Sigmoid colon (tissue), 7 donors: ENCODE data around the gene GGCT. TPM values are rescaled to one million over a fixed set of nuclear protein-coding genes. Genes with fewer than 3 reads are reported as not detected.

Source experiments
- DNase-seq: peaks from one replicate; pipeline ENCODE4 v3.0.0-alpha.2; 2019
- H3K27ac ChIP-seq, 4 donors: fragments of 200-600 bp; sonication (generic); one replicate each; pipeline ENCODE4 v1.5.1; 2016 to 2019; ENCODE audit warnings: mild to moderate bottlenecking in 1 of 4
- H3K27me3 ChIP-seq, 3 donors: fragments of 200-600 bp; sonication (generic); one replicate each; pipeline ENCODE4 v1.5.1; 2019; ENCODE audit warnings: mild to moderate bottlenecking in 1 of 3
- H3K36me3 ChIP-seq, 4 donors: fragments of 200-600 bp; sonication (generic); one replicate each; pipeline ENCODE4 v1.5.1; 2016 to 2019
- H3K4me1 ChIP-seq, 4 donors: fragments of 200-600 bp; sonication (generic); one replicate each; pipeline ENCODE4 v1.5.1; 2017 to 2019
- H3K4me3 ChIP-seq, 4 donors: fragments of 200-600 bp; sonication (generic); one replicate each; pipeline ENCODE4 v1.5.1; 2017 to 2019; ENCODE audit warnings: mild to moderate bottlenecking in 2 of 4, moderate library complexity in 1 of 4
- H3K9me3 ChIP-seq, 4 donors: fragments of 200-600 bp in 3 of 4; sonication (generic) in 3 of 4; one replicate each; pipeline versions ENCODE4 v1.5.1 to v1.6.1; 2013 to 2019
- CTCF ChIP-seq, 4 experiments: fragments of 450-650 bp in 3 of 4; fragments of 200-600 bp in 1 of 4; IDR thresholded peaks; one replicate each; pipeline ENCODE4 v1.5.1; 2016 to 2019; ENCODE audit warnings: antibody characterized with exemption in 4 of 4, mild to moderate bottlenecking in 3 of 4, moderate library complexity in 2 of 4
- EP300 ChIP-seq, 4 donors: sonication (generic); formaldehyde crosslinking; IDR thresholded peaks; one replicate each; pipeline ENCODE4 v1.6.1; 2017; ENCODE audit warnings: antibody characterized with exemption in 4 of 4
- POLR2A ChIP-seq, 2 donors: fragments of 450-650 bp; IDR thresholded peaks; one replicate each; pipeline ENCODE4 v1.6.1; 2016; ENCODE audit warnings: antibody characterized with exemption in 2 of 2, mild to moderate bottlenecking in 2 of 2, moderate library complexity in 2 of 2
- POLR2AphosphoS5 ChIP-seq, 4 donors: sonication (generic); formaldehyde crosslinking; IDR thresholded peaks; one replicate each; pipeline ENCODE4 v1.6.1; 2017; ENCODE audit warnings: antibody characterized with exemption in 4 of 4
- WGBS, 2 donors: extraction: QIAGEN DNeasy Blood & Tissue Kit; methylation state at CpG; one replicate each; pipeline ENCODE4 v1.1.7; 2013; 5-methylcytosine and 5-hydroxymethylcytosine counted together
- intact Hi-C: fragments of 100-400 bp; cut with DNase I; formaldehyde crosslinking; loops from one replicate; pipeline ENCODE4 v1.15.1; 2023
- polyA plus RNA-seq, 3 donors: library from polyadenylated mRNA; stranded (reverse); fragments of 200-250 nt; gene quantifications; one replicate each; pipeline ENCODE4 v1.2.3, GENCODE V29; 2013
- total RNA-seq, 4 donors: library from RNA; depleted of rRNA; stranded (reverse); fragments of >200 nt; gene quantifications; one replicate each; pipeline ENCODE4 v1.1.0, GENCODE V29; 2016
- donor health status: healthy with polysubstance abuse.
- donor health status: Bipolar disorder and iron deficiency.
- donor health status: healthy.

GGCT gene
- total and polyA plus RNA-seq, 7 donors, result 18.8 to 97.3 (median 40.9) TPM

DNA sequence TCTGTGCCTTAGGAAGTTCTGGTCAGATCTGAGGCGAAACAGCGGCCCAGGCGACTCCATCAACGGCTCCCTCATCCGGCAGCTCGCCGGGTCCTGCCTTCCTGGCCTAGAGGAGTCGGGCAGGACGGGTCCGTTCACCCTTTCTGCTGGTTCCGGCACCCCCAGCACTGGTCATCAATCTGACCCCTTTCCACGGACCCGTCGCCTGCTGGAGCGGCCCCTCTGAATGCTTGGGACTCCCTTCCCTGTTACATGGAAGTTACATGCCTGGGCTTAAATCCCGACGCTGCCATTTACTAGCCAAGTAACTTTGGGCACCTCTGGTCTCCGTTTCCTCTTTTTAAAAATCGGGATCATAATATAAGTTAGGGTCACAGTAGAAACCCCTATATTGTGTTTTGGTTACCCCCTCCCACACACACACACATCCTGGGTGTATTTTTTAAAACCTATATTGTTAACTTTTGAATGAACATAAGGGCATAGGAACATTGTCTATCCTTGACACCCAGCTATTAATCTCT is 607 bp upstream of the GGCT start:
- intact Hi-C loops, result loop anchor here (2.0 kb wide), 1 partner anchor 26 kb away; the partner anchor contains the start of gene NOD1

DNA sequence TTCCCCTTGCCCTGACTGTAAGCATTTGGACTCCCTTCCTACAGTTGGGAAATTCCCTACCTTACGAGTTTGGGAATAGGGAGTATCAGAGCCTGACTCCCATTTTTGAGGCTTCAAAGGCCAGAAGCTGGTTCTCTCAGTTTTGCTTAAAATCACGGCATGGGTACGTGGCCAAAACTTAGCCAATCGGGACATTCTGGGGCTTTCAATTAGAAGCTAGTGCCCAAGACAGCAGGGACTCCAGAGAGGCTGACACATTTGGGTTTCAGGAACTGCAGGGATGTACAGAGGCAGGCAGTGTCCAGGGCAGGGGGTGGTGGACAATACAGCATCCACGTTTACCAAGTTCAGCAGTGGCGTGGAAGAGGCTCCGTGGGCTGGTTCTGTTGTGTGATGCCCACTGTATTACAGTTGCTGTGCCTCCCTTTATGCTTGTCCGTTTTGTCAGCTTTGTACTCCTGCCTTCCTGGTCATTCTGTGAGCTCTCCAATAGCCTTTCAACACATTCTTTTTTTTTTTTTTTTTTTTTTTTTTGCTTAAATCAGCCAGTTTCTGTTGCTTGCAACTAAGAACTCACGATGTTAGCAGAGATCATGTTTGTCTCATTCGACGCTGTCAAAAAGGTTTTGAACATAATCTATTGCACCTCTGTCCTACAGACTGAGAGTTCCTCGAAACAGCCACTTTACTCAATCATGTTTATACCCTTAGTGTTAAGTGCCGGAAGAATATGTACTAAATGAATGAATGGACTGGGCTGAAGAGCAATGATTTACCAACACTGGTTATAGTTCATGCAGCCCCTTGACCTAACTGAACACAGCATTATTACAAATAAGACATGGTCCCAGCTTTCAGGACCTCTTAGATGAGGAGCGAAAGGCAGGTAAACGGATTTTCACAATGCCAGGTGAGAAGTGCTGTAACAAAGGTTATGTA is 1.1 kb downstream of the GGCT start:
- DNase-seq, result no peak
- TF ChIP-seq CTCF (IDR thresholded peaks at IDR 0.05) (no peak), EP300 (IDR thresholded peaks at IDR 0.05) (no peak), POLR2AphosphoS5 (IDR thresholded peaks at IDR 0.05) (no peak), POLR2A (IDR thresholded peaks at IDR 0.05) (no peak)
- H3K9me3 ChIP-seq, result no peaks in the 10 kb centered on the region
- no peaks in the 10 kb centered on the region for H3K36me3 ChIP-seq
- intact Hi-C loops, result loop anchor here (2.0 to 5.0 kb wide), 2 partner anchors 25 to 36 kb away; partner anchors contain the start of gene NOD1
- WGBS, 2 donors, result 26 to 51% methylated on average over 15 of the region's 15 CpGs
- peak overlapping the region in 2 of 4 donors; percentile 85 to 87 for H3K27ac ChIP-seq
- H3K4me1 ChIP-seq, result peaks cover 0 to 24% (median 11%) of the 10 kb centered on the region in 4 donors
- H3K4me3 ChIP-seq, result peak overlapping the region; percentile 70 to 76 (median 74)
- H3K27me3 ChIP-seq, result no peaks in the 10 kb centered on the region

More for the DNA sequence above, 607 bp upstream of the GGCT start:
- TF ChIP-seq POLR2AphosphoS5 (IDR thresholded peaks at IDR 0.05), result no peak
- no peak for TF ChIP-seq POLR2A (IDR thresholded peaks at IDR 0.05)
- TF ChIP-seq EP300 (IDR thresholded peaks at IDR 0.05), result no peak
- TF ChIP-seq CTCF (IDR thresholded peaks at IDR 0.05), result no peak
- H3K27ac ChIP-seq, result peak overlapping the region; percentile 80 to 88 (median 86)
- peaks cover 0 to 24% (median 11%) of the 10 kb centered on the region in 4 donors for H3K4me1 ChIP-seq
- WGBS, 2 donors, result 6 to 14% methylated on average over 19 of the region's 19 CpGs
- no peaks in the 10 kb centered on the region for H3K36me3 ChIP-seq
- no peak for DNase-seq
- no peaks in the 10 kb centered on the region for H3K27me3 ChIP-seq
- no peaks in the 10 kb centered on the region for H3K9me3 ChIP-seq
- peak overlapping the region; percentile 70 to 76 (median 74) for H3K4me3 ChIP-seq

DNA sequence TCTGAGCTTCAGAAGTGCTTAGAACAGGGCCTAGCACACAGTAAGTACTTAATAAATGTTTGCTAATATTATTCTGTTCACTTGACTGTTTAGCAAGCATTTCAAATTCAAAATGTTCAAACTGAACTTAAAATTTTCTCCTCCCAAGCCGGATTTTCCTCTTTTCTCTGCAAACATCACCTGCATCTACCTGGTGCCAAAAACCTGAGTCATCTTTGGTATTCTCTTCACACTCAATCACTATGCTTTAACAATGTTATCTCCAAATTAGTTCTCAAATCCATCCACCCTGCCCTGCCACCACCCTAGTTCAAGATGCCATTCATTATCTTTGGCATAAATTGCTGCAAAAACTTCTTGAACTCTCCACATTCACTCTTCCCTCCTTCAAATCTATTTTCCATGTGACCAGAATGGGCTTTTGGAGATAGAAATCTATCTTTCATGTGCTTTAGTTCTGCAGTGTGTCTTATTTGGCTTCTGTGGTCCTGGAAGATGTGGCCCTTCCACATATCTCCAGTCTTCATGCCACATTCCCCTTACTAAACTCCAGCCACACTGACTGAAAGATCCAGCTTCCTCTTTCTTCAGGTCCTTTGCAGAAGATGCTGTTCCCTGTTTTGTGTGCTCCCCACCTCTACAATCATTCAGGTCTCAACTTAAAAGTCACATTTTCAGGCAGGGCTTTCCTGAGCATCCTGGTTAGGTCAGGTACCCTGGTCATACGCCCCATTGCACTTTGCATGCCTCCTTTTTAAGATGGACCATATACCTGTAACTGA is 2.0 kb downstream of the GGCT start:
- no peaks in the 10 kb centered on the region for H3K27me3 ChIP-seq
- intact Hi-C loops, result loop anchor here (5.0 kb wide), 1 partner anchor 35 kb away; no protein-coding TSS in a partner anchor
- TF ChIP-seq POLR2AphosphoS5 (IDR thresholded peaks at IDR 0.05) (no peak), POLR2A (IDR thresholded peaks at IDR 0.05) (no peak), CTCF (IDR thresholded peaks at IDR 0.05) (no peak), EP300 (IDR thresholded peaks at IDR 0.05) (no peak)
- DNase-seq, result no peak
- H3K27ac ChIP-seq, result no peak overlapping the region
- no peaks in the 10 kb centered on the region for H3K36me3 ChIP-seq
- WGBS, 2 donors, result 60 to 83% methylated on average over 2 of the region's 2 CpGs
- peaks cover 0 to 24% (median 11%) of the 10 kb centered on the region in 4 donors for H3K4me1 ChIP-seq
- H3K9me3 ChIP-seq, result no peaks in the 10 kb centered on the region
- H3K4me3 ChIP-seq, result no peak overlapping the region

DNA sequence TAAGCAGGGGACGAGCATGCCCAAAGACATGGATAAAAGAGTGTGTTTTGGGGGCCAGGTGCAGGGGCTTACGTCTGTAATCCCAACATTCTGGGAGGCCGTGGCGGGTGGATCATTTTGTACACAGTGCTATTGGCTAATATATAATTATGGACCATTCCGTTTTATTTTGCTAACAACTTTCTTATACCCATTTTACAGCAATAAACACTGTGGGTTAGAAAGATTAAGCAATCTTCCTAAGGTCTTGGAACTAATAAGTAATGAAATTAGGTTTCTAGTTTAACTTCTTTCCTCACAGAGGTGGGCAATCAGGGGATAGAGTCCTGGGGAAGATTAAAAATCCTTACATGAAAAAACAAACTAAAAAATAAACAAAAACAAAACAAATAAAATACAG is 3.4 kb downstream of the GGCT start:
- Histone ChIP-seq H3K27me3 (no peaks in the 10 kb centered on the region), H3K36me3 (peaks cover 0 to 8% (median 0%) of the 10 kb centered on the region in 4 donors), H3K4me1 (peaks cover 0 to 24% (median 11%) of the 10 kb centered on the region in 4 donors), H3K4me3 (no peak overlapping the region), H3K9me3 (no peaks in the 10 kb centered on the region), H3K27ac (no peak overlapping the region)
- WGBS, 2 donors, result 95% methylated on average over 5 of the region's 5 CpGs
- DNase-seq, result no peak
- TF ChIP-seq EP300 (IDR thresholded peaks at IDR 0.05) (no peak), POLR2AphosphoS5 (IDR thresholded peaks at IDR 0.05) (no peak), CTCF (IDR thresholded peaks at IDR 0.05) (no peak), POLR2A (IDR thresholded peaks at IDR 0.05) (no peak)
- intact Hi-C loops, result loop anchor here (5.0 kb wide), 1 partner anchor 34 kb away; no protein-coding TSS in a partner anchor
